HCT116 (cell line): ENCODE measurements around the gene MAOB. TPM values are rescaled to one million over a fixed set of nuclear protein-coding genes. Genes with fewer than 3 reads are reported as not detected.
A peak's percentile ranks its signal among the peaks of the same experiment; 100 is the strongest.

Source experiments
- ATAC-seq: fragments of 200-7000 bp; cut with Tn5 transposase; 2 replicates; pipeline ENCODE4 v1.9.1; 2020; ENCODE audit warnings: mild to moderate bottlenecking, moderate library complexity
- BruUV-seq: library from RNA; stranded (reverse); fragments of 400-500 nt; replicated peaks from 2 replicates; lab custom pipeline; 2021; lab: Mats Ljungman, UMichigan
- CTCF ChIA-PET: fragments of 300-600 bp; sonication (Branson Sonifier 250); formaldehyde crosslinking; loops from one replicate; lab custom pipeline; 2021; ENCODE audit warnings: antibody characterized with exemption; lab: Charles Lee
- POLR2A ChIA-PET: fragments of 300-600, 350-600 bp; sonication (Branson Sonifier 250); formaldehyde crosslinking; loops from one replicate; lab custom pipeline; 2021; ENCODE audit warnings: antibody characterized with exemption; lab: Charles Lee
- RAD21 ChIA-PET, 2 experiments: fragments of 300-600 bp; sonication (Branson Sonifier 250); formaldehyde crosslinking; loops; one replicate each; lab custom pipeline; 2023; ENCODE audit warnings: low total read pairs in 2 of 2; ENCODE audit not compliant: uncharacterized antibody in 2 of 2, unreplicated experiment in 2 of 2, low non-redundant PET in 1 of 2; lab: Charles Lee
- DNase-seq: peaks from one replicate; pipeline ENCODE4 v3.0.0-alpha.2; 2010; ENCODE audit warnings: low read depth, low spot score
- H2AFZ ChIP-seq: fragments of 200-600 bp; shearing (Covaris generic), sonication (generic); 2 replicates; pipeline ENCODE4 v1.6.1; 2017; ENCODE audit warnings: low read depth, mixed run types, mixed read lengths, antibody characterized with exemption, low read length; ENCODE audit not compliant: poor library complexity, severe bottlenecking
- H3K27ac ChIP-seq: 2 replicates; pipeline ENCODE4 v1.5.1; 2012; ENCODE audit warnings: low read depth, low read length
- H3K27me3 ChIP-seq: fragments of 200-600 bp; sonication (generic); 2 replicates; pipeline ENCODE4 v1.6.1; 2016; ENCODE audit warnings: mixed run types, low read length, mixed read lengths; ENCODE audit not compliant: insufficient read depth
- H3K36me3 ChIP-seq, 2 experiments: fragments of 200-500 bp in 1 of 2; fragments of 200-600 bp in 1 of 2; sonication (Bioruptor generic) in 1 of 2; sonication (generic) in 1 of 2; 2 replicates each; pipeline versions ENCODE4 v1.5.1 to v1.6.1; 2014 to 2016; ENCODE audit warnings: low read length in 2 of 2, inconsistent platforms in 1 of 2, mixed read lengths in 1 of 2, mixed run types in 1 of 2; ENCODE audit not compliant: insufficient read depth in 2 of 2, control insufficient read depth in 1 of 2
- H3K4me1 ChIP-seq, 2 experiments: fragments of 200-600 bp in 1 of 2; sonication (generic) in 1 of 2; 2 replicates each; pipeline versions ENCODE4 v1.5.1 to v1.6.1; 2012 to 2017; ENCODE audit warnings: low read length in 2 of 2, inconsistent platforms in 1 of 2, mild to moderate bottlenecking in 1 of 2, mixed read lengths in 1 of 2, mixed run types in 1 of 2, moderate library complexity in 1 of 2; ENCODE audit not compliant: insufficient read depth in 2 of 2, control insufficient read depth in 1 of 2
- H3K4me2 ChIP-seq: fragments of 200-600 bp; sonication (generic); 2 replicates; pipeline ENCODE4 v1.6.1; 2017; ENCODE audit warnings: mixed run types, low read length, mixed read lengths
- H3K4me3 ChIP-seq, 2 experiments: fragments of 200-600 bp in 1 of 2; sonication (generic) in 1 of 2; replicated peaks in 1 of 2; 2 replicates each; pipeline ENCODE4 v1.5.1; 2011 to 2016; ENCODE audit warnings: low read length in 2 of 2, control low read depth in 1 of 2, low read depth in 1 of 2, mild to moderate bottlenecking in 1 of 2, mixed read lengths in 1 of 2, mixed run types in 1 of 2
- H3K79me2 ChIP-seq: fragments of 200-600 bp; sonication (generic); 2 replicates; pipeline ENCODE4 v1.6.1; 2017; ENCODE audit warnings: mild to moderate bottlenecking, mixed run types, low read length, moderate library complexity, mixed read lengths; ENCODE audit not compliant: insufficient read depth
- H3K9ac ChIP-seq: fragments of 200-600 bp; sonication (generic); 2 replicates; pipeline ENCODE4 v1.6.1; 2016; ENCODE audit warnings: low read length, mixed read lengths
- H3K9me2 ChIP-seq: fragments of 200-600 bp; sonication (generic), shearing (Covaris generic); 2 replicates; pipeline ENCODE4 v1.6.1; 2017; ENCODE audit warnings: mixed run types, mild to moderate bottlenecking, moderate library complexity; ENCODE audit not compliant: insufficient read depth
- H3K9me3 ChIP-seq, 2 experiments: fragments of 200-500 bp in 1 of 2; fragments of 200-600 bp in 1 of 2; sonication (Bioruptor generic) in 1 of 2; sonication (generic) in 1 of 2; 2 replicates each; pipeline ENCODE4 v1.6.1; 2014 to 2017; ENCODE audit warnings: low read length in 2 of 2, mixed read lengths in 2 of 2, inconsistent platforms in 1 of 2, low read depth in 1 of 2, mild to moderate bottlenecking in 1 of 2, mixed run types in 1 of 2, moderate library complexity in 1 of 2; ENCODE audit not compliant: control insufficient read depth in 1 of 2, insufficient read depth in 1 of 2
- H4K20me1 ChIP-seq: fragments of 200-600 bp; sonication (generic), shearing (Covaris generic); 2 replicates; pipeline ENCODE4 v1.6.1; 2017; ENCODE audit warnings: mixed run types, mild to moderate bottlenecking, moderate library complexity; ENCODE audit not compliant: insufficient read depth
- CBX3 ChIP-seq: IDR thresholded peaks from 2 replicates; pipeline ENCODE4 v1.6.1; 2012; ENCODE audit warnings: low read depth
- CTCF ChIP-seq, 3 experiments: fragments of 200-600 bp in 1 of 3; sonication (generic) in 1 of 3; IDR thresholded peaks in 2 of 3; conservative IDR thresholded peaks in 1 of 3; 2 replicates each; pipeline ENCODE4 v1.5.1; 2012 to 2017; ENCODE audit warnings: low read depth in 2 of 3, low read length in 2 of 3, antibody characterized with exemption in 1 of 3, borderline replicate concordance in 1 of 3, control low read depth in 1 of 3, mild to moderate bottlenecking in 1 of 3, mixed read lengths in 1 of 3, mixed run types in 1 of 3, moderate library complexity in 1 of 3; ENCODE audit not compliant: insufficient read depth in 1 of 3
- RAD21 ChIP-seq: IDR thresholded peaks from 2 replicates; pipeline ENCODE4 v1.6.1; 2012; ENCODE audit warnings: low read depth, mild to moderate bottlenecking
- SIN3A ChIP-seq: IDR thresholded peaks from 2 replicates; pipeline ENCODE4 v1.6.1; 2012; ENCODE audit warnings: low read depth
- ZNF274 ChIP-seq: fragments of 200-500 bp; sonication (Bioruptor generic); IDR thresholded peaks from 2 replicates; pipeline ENCODE4 v1.6.1; 2014; ENCODE audit warnings: mild to moderate bottlenecking, low read depth, low read length, inconsistent platforms
- intact Hi-C: fragments of 100-400 bp; cut with micrococcal nuclease; formaldehyde crosslinking; loops from 2 replicates; pipeline ENCODE4 v1.10.0; 2022
- total RNA-seq: library from RNA; stranded (reverse); gene quantifications from one replicate; pipeline ENCODE4 v1.2.1, GENCODE V29; 2021; ENCODE audit not compliant: unreplicated experiment

MAOB gene
- total RNA-seq, 1 experiment from 2014 or later: 28.2 TPM

- no peaks in the 10 kb centered on the region for H3K4me1 ChIP-seq
- no peaks in the 10 kb centered on the region for H3K27me3 ChIP-seq
- no peaks in the 10 kb centered on the region for H3K9me3 ChIP-seq
- no peak overlapping the region for H3K4me3 ChIP-seq
- H4K20me1 ChIP-seq: no peaks in the 10 kb centered on the region
- no peaks in the 10 kb centered on the region for H3K9me2 ChIP-seq
- no TSS peak for BruUV-seq
- ChIA-PET RAD21 (interaction anchor here (0.6 to 0.9 kb wide), 4 partner anchors 164 to 191 kb away, joined by 3 to 4 read pairs (median 4); no protein-coding TSS in a partner anchor), CTCF (interaction anchor here (0.6 to 4.3 kb wide), 7 partner anchors 14 to 191 kb away, joined by 3 to 40 read pairs (median 4); partner anchors contain the start of gene MAOA), POLR2A (no interaction called here)
- peak; percentile 31 for DNase-seq
- ATAC-seq: peak; percentile 86
- no peaks in the 10 kb centered on the region for H3K36me3 ChIP-seq
- intact Hi-C loops: loop anchor here (1.0 to 2.0 kb wide), 2 partner anchors 191 to 401 kb away; no protein-coding TSS in a partner anchor
- H3K9ac ChIP-seq: no peak overlapping the region
- H3K4me2 ChIP-seq: no peak overlapping the region
- H2AFZ ChIP-seq: no peak overlapping the region
- H3K79me2 ChIP-seq: no peaks in the 10 kb centered on the region
- TF ChIP-seq ZNF274 (no peak), CTCF (IDR thresholded peaks at IDR 0.05 in 2 of 3, conservative IDR thresholded peaks at IDR 0.05 in 1 of 3; ENCODE audit: borderline replicate concordance in 1 of 3, insufficient read depth in 1 of 3, low read depth in 2 of 3, low read length in 2 of 3) (peak; percentile 25 to 70 (median 55); a peak in 3 of 6 replicates), RAD21 (peak; percentile 81)
- no peak overlapping the region for H3K27ac ChIP-seq
Measured at GRCh38 chrX:43750248-43750676, 132.0 kb downstream of the MAOB start.

GRCh38 chrX:43747476-43747875 is 134.8 kb downstream of the MAOB start:
- H4K20me1 ChIP-seq: no peaks in the 10 kb centered on the region
- no peaks in the 10 kb centered on the region; a peak in 1 of 4 replicates for H3K36me3 ChIP-seq
- H3K27me3 ChIP-seq: no peaks in the 10 kb centered on the region
- H3K79me2 ChIP-seq: no peaks in the 10 kb centered on the region
- no peak for ATAC-seq
- ChIA-PET CTCF (no interaction called here), POLR2A (no interaction called here)
- no peak overlapping the region for H3K9ac ChIP-seq
- H3K27ac ChIP-seq: no peak overlapping the region
- H3K9me3 ChIP-seq: no peaks in the 10 kb centered on the region
- H3K9me2 ChIP-seq: no peaks in the 10 kb centered on the region
- intact Hi-C loops: no loop called here
- TF ChIP-seq SIN3A: no peak
- no peak for TF ChIP-seq CBX3
- TF ChIP-seq, all 23 proteins: peak for 0
- Histone ChIP-seq H3K4me1 (no peaks in the 10 kb centered on the region), H3K4me2 (no peak overlapping the region), H2AFZ (no peak overlapping the region), H3K4me3 (no peak overlapping the region)
- no peak for DNase-seq
- RAD21 ChIA-PET: no interaction called here
- no TSS peak for BruUV-seq
